GM18511 (cell line): ENCODE measurements around the gene SMIM10L1.

Experiments used
- ATAC-seq: cut with Tn5 transposase; IDR thresholded peaks from one replicate; pipeline ENCODE4 v1.9.1; 2021; ENCODE audit warnings: mild to moderate bottlenecking, moderate library complexity; ENCODE audit not compliant: unreplicated experiment

The SMIM10L1 gene

GRCh38 chr12:11183011-11183410 lies 12.0 kb downstream of the SMIM10L1 start:
- ATAC-seq = no peak

DNA sequence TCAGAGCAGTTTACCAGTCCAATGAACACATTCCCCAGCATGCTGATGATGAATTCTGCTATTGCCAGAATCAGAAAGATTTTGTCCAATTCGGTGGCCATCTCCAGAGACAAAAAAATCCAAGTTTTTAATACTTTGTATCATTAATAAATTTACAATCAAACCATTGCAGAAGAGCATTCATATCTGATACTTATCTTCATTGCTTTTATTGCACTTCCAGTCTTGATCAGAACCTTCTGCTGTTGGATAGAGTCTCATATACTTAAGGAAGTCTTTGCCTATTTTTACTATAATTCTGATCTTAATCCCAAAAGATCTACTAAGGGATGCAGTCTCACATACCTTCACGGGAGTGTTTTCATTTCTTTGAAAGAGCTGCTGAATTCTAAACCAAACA lies 15.8 kb downstream of the SMIM10L1 start, which contains the start of gene TAS2R42:
TSS of gene TAS2R42 (minus strand) at position 101 of the 400 bp plus-strand sequence. CDS start at position 101, 0 bp downstream.
- no peak for ATAC-seq

GRCh38 chr12:11202811-11203210 lies 31.8 kb downstream of the SMIM10L1 start:
- ATAC-seq = no peak

- no peak for ATAC-seq
These were observed 33.2 kb downstream of the SMIM10L1 start for GRCh38 chr12:11204173-11204572.

GRCh38 chr12:11209113-11209512 lies 38.1 kb downstream of the SMIM10L1 start:
- ATAC-seq = no peak
